ENCODE measurements around the gene BMP7.

DNA sequence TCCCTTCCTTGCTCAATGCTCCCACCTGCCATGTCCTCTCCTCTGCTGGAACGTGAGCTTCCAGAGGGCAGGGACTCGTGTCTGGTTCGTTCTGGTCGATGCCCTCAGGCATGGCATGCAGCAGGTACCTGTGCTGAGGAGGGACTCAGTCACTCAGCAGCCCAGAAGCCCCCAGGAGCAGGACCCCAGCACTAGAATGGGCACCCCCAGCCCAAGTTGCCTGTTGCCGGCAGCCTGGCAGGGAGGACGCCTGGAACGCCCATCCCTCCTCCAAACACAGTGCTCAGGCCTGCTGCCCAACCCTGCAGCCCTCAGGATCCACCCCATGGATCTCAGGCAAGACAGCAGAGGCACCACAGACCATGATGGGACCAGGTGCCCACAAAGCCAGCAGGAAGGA lies 40.6 kb downstream of the BMP7 start:
- TF ChIP-seq CTCF (IDR thresholded peaks at IDR 0.05) (no peak), EP300 (IDR thresholded peaks at IDR 0.05) (no peak), POLR2AphosphoS5 (IDR thresholded peaks at IDR 0.05) (no peak)
